Activated CD8-positive, alpha-beta memory T cell treated with anti-CD3 and anti-CD28 coated beads for 24 hours (primary cell): Measurements from ENCODE around the gene HEBP1.

ENCODE experiments used
- DNase-seq: peaks from one replicate; pipeline ENCODE4 v3.0.0-alpha.2; 2020

The HEBP1 gene

DNA sequence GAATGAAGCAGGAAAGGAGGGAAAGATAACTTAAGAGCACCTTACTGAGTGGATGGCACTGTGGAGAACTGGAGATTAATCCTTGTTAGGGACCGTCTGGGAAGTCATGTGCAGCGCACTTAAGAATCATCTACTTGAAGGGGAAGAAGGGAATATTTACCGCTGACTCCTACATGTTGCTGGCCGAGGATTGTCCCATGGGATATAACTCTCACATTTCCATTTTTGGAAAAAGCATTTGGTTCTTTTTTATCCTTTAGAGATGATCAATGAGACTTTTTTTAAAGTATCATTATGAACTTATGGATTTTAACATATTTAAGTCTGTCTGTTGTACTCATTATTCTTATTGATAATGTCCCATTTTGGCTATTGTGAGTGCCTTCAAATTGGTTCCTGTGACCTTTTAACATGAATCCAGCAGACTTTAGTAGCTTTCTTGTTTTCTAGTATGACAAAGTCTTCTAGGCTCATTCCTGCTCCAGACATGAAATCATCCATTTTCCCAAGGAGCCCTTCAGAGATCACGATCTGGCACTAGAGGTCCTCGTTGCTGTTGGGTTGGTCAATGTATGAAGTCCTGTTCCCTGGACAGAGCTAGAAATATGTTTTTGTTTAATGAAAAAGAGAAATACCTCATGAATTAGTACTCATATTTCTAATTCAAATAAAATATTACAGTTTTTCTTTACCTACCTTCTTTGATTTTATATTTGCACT, 23.9 kb upstream of the HEBP1 start:
- DNase-seq = no peak

DNA sequence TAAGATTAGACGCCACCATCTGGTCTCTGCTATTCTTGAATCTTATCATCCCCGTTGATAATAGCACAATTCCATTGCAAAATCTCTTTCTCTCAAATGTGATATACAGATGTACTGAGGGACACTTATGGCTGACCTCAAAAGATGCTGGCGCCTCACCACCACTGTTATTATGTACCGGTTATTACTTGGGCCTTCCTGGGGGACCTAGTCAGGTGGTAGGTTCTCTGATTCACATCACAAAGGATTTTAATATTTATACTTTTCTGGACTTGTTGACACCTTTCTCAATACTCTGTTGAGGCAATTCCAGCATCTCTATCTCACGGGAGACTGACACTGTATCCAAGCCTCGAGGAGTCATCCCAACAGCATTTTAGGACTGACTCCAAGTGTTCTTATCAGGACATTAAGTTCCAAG, 22.8 kb upstream of the HEBP1 start:
- DNase-seq = no peak

DNA sequence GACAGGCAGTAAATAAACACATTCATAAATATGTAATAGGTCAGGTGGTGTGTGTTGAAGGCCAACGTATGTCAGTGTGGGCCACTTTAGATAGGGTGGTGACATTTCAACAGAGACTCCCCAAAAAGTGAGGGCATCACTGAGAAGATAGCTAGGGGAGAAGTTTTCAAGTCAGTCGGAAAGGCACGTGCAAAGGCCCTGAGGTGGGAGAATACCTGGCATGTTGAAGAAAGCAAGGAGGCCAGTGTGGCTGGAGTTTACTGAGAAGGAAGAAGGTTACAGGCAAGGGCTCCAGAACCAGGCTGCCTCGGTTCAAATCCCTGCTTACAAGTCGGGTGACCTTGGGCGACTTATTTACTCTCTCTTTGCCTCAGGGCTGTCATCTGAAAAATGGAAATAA, 11.0 kb upstream of the HEBP1 start:
- no peak for DNase-seq

DNA sequence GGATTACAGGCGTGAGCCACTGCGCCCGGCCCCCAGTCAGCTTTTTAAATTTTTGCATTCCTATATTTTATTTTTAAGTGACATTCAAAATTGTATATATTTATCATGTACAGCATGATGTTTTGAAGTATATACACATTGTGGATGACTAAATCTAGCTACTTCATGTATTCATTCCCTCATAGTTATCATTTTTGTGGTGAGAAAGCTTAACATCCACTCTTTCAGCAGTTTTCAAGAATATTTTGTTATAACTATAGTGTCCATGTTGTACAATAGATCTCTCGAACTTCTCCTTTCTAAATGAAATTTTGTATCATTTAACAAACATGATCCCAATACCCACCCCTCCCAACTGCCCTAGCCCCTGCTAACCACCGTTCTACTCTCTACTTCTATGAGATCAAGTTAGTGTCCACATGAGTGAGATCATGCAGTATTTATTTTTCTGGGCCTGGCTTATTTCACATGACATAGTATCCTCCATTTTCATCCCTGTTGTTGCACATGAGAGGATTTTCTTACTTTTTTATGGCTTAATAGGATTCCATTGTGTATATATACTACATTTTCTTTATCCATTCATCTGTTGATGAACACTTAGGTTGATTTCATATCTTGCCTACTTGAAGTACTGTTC, 8.8 kb upstream of the HEBP1 start:
- DNase-seq = no peak

DNA sequence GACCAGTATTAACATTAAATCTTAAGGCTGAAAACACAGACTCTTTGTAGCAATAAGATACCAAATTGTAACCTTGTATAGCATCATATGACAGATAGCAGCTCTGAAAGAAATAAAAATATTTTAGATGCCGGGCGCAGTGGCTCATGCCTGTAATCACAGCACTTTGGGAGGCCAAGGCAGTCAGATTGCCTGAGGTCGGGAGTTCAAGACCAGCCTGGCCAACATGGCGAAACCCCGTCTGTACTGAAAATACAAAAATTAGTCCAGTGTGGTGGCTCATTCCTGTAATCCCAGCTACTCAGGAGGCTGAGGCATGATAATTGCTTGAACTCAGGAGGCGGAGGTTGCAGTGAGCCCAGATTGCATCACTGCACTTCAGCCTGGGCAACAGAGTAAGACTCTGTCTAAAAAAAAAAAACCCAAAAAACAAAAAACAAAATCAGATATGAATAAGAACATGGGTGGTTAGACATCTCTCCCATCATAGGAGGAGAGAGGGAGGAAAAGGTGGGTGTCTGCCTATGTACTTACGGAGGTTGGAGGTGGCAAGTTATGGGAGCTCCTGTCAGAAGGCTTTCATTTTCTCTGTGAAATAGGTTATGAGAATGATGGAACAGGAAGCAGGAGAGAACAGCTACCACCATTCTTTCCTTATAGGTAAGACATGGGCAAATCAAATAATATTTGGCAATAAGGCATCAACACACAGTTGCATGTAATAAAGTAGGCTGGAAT, 7.6 kb upstream of the HEBP1 start:
- no peak for DNase-seq

DNA sequence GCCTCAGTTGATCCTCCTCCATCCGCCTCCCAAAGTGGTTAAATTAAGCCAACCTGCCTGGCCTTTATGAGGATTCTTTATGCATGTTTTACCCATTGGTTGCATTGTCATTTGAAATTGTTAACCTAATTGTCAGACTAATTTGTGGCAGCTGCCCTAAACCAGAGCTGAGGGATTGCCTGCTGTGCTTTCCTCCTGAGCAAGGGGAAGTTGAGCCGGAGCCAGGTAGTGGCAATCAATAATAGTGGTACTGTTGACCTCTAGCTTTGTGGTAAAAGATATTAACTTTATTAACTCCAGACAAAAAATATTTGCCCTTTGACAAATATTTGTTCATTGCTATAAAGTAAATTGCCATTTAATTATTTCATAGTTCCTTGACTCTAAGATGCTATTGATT, 5.6 kb upstream of the HEBP1 start:
- no peak for DNase-seq

DNA sequence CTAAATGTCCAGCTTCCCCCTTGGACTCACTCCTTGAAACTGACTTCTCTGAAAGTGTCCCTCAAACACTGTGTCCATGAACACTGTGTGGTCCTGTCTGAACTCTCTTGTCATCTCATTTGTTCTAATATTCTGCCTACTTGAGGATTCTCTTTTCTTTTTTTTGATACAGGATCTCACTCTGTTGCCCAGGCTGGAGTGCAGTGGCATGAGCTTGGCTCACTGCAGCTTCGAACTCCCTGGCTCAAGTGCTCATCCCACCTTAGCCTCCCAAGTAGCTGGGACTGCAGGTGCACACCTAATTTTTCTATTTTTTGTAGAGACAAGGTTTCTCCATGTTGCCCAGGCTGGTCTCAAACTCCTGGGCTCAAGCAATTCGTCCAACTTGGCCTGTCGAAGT, 4.9 kb upstream of the HEBP1 start:
- no peak for DNase-seq

DNA sequence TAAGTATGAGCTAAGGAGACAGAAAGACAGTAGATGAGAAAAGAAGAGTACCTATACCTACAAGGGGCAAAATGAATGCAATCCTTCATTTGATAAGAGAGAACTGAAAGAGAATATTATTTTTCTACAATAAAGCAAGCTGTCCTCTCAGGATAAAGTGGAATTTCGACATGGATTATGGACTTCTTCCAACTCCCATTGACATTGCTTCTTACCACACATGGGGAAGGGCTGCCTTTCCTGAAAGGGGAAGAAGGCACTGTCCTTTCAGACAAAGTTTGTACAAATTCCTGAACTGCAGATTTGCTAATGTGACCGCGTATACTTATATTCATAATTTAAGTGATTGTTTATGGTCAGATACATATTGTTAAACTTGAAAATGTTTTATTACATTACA, 4.3 kb upstream of the HEBP1 start:
- DNase-seq = no peak

DNA sequence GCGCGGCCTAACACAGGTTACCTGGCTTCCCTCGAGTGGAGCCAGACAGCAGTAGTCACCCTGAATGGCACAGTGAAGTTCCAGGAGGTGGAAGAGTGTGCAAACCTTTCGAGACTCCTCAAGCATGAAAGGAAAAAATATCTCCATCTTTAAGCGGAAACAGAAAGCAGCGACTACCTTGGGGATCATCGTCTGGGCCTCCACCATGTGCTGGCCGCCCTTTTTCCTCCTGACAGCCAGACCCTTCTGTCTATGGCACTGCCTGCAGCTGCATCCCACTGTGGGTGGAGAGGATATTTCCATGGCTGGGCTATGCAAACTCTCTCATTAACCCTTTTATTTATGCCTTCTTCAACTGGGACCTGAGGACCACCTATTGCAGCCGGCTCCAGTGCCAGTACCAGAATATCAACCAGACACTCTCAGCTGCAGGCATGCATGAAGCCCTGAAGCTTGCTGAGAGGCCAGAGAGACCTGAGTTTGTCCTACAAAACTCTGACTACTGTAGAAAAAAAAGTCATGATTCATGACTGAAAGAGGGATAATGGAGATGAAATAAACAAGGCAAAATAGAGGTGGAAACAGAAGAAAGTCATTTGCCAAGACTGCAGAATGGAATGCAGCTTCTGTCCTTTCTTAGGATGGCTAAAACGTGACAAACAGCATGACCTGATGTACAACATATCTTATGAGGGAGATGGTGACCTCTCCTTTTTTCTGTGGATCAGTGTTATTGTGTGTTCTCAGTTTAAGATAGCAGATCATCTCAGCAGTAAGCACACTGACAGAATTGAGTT, 2.4 kb upstream of the HEBP1 start:
- no peak for DNase-seq

DNA sequence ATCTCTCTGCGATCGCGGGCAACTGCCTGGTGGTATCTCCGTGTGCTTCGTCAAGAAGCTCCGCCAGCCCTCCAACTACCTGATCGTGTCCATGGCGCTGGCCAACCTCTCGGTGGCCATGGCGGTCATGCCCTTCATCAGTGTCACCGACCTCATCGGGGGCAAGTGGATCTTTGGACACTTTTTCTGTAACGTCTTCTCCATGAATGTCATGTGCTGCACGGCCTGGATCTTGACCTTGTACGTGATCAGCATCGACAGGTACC, 1.6 kb upstream of the HEBP1 start:
- no peak for DNase-seq

DNA sequence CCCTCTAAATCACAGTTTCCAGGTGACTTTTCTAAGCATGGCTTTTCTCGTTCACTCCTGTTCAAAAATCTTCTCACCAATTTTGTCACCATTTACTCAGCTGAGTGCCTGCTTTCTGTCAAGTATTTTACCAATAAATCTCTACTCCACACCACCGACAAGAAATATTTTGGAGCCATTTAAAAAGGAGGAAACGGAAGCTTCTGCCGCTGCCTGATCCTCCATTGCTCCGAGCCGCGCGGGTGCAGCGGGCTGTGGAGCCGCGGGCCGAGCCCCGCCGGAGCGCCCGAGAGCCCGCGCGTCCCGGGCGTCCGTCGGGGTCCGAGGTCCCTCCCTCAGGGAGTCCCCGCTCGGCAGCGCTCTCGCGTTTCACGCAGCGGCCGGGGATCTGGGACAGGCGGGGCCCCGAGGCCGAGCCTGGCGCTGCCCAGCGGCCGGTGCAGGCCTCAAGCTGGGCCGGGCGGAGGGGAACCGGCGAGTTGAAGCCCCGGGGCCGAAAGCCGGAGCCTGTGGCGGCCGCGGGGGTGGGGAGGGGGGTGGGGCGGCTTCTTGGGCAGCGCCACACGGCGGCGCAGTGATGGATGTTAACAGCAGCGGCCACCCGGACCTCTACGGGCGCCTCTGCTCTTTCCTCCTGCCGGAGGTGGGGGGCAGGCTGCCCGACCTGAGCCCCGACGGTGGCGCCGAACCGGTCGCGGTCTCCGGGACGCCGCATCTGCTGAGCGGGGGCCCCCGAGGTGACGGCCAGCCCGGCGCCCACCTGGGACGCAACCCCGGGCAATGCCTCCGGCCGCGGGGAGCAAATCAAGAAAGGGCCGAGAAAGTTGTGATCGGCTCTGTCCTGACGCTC, 1.1 kb upstream of the HEBP1 start:
- DNase-seq = peak; percentile 80

DNA sequence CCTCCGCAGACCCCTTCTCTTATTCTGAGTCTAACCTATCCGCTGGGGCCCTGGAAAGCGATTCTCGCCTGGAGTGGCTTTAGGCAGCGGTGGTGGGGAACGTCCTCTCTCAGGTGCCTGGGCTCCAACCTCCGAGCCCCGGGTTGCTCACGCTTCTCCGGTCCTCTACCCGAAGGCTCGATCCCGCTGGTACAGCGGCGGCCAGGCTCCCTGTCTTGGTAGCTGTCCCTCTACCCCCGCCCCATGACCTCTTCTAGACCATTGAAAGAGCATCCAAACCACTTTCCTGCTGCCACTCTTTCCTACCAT, 505 bp upstream of the HEBP1 start:
- DNase-seq = no peak

DNA sequence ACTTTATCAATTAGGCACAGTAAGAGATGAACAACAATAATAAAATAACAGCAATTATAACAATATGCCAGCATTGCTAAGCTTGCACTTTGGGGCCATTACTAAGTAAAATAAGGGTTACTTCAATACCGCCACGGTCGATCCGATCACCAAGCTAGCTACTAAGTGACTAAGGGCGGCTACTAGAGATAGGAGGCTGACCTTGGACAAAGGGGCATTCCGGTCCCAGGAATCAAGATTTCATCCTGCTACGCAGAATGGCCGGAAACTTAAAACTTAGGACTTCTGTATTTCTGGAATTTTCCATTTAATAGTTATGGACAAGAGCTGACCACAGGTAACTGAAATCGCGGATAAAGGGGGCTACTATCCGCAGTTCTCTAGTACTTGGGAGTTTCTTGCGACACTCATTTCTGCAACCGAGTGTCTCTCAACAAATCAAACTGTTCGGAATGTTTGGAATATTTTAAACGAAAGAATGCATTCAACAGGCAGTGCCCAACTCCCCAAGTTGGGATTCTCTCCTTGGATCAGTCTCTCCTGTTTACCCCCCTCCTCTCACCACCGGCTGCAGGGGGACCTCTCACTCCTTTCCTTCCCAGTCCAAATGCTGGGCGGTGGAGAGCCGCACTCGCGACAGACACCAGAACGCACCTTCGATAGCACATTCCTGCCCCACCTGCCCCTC, 650 bp downstream of the HEBP1 start:
- no peak for DNase-seq

DNA sequence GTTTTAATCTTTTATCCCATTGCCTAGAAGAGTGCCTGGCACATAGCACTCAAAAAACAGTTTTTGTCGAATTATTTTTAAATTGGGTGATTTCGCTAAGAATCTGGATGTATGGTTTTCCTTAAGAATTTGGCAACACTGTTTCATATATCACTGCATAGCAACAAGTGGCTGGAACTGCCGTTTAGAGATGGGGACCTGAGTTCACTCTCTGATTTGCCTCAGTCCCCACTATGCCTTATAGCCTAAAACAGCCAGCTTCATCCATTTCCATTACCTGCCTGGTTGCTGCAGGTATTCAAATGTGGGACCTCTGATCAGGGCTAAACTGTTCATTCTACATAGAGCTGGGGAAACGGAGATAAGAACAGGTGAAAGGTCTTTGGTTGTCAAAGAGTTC, 1.8 kb downstream of the HEBP1 start:
- no peak for DNase-seq

DNA sequence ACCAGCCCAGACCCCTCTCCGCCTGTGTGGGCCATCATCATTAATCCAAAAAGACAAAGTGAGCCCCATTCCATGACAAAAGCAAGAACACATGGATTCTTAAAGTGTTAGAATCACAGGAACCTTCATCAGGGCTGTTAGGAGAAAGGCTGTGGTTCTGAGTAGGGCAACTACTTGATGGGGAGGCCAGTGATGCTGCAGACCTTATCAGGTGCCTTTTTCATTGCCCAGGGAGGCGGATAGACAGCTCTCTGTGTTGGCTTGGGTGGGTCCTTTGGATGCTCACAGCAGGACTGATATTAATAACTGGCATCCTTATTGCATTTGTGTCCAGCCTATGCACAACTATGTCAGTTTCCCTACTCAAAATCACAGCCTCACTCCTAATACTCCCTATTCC, 2.3 kb downstream of the HEBP1 start:
- no peak for DNase-seq

DNA sequence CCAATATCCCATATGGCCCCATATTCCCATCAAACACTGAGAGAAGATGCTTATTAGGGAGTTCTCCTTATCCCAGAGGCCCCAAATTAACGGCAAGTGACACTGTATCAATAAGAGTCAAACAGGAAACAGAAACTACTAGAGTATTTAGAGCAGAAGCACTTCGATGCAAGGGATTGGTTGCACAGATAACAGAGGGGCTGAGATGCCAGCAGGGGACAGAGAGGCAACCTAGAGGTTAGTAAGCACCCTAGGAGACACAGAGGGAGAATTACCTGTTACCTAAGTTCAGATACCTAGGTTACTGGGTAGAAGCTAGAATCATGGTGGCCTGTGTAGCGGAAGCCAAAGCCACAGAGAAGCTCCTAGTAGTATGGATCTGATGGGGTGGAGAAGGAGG, 2.9 kb downstream of the HEBP1 start:
- DNase-seq = no peak

DNA sequence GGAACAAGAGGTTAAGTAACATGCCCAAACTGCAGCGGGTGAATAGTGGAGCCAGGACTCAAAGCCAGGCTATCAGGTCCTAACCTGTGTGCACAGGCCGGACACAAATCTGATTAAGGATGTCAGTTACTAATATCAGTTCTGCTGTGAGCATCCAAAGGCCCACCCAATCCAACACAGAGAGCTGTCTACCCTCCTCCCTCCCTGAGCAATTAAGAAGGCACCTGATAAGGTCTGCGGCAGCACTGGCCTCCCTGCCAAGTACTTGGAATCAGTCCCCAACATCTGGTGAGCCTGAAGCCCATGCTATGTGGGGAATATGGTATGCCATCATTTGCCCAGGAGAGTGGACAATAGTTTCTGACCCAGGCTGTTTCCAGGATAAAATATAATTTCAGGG, 3.9 kb downstream of the HEBP1 start:
- DNase-seq = no peak

DNA sequence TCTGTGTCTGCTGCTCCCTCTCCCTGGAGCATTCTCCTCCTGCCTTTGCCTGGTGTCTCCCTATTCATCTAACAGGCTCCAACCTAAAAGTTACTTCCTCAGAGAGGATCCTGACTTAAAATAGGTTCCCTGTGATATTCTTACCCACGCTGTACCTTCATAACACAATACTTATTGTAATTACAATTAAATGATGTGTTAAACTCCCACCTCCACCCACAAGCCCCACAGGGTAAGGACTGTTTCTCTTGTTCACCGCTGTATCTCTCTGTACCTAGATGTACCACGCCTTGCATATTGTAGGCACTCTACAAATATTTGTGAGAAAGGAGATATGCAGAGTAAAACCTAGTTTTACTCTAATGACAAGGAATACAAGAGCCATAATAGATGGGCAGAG, 5.0 kb downstream of the HEBP1 start:
- no peak for DNase-seq

DNA sequence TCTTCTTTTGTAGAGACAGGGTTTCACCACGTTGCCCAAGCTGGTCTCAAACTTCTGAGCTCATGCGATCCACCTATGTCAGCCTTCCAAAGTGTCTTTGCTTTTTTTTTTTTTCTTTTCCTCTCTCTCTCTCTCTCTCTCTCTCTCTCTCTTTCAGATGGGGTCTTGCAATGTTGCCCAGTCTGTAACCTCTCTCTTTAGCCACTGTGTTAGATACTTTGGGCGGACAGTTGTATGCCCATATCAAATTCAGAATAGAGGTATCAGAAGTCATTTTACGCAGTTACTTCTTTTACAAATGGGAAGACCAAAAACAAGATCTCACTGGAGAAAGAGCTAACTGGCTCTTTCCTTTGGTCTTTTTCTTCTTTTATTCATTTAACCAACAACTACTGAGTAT, 6.7 kb downstream of the HEBP1 start:
- DNase-seq = no peak

DNA sequence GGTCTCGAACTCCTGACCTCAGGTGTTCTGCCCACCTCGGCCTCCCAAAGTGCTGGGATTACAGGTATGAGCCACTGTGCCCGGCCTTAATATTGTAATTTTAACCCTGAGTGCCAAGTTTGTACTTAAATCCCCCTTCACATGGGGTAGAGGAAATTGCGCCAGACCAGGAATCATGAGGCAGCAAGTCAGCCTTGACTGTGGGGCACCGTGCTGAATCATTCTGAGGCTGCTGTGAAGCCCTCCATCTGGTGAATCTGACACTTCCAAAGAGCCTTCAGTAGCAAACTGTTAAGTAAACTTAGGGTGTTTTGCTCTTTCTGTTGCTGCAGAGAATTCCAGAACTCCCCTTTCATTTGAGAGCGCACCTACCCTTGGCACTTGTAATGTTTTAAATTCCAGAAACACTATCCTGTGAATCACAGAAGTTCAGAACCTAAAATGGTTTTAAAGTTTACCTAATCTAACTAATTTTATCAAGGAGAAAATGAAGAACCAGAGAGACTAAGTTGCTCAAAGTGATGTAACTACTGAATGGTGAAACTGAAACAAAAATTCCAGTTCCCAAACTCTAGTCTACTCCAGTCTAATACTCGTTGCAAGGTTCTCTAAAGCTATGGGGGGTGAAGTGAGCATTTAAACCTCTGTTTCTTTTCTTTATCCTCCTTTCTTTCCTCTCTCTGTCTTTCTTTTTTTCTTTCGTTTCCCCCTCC, 7.5 kb downstream of the HEBP1 start:
- DNase-seq = no peak

DNA sequence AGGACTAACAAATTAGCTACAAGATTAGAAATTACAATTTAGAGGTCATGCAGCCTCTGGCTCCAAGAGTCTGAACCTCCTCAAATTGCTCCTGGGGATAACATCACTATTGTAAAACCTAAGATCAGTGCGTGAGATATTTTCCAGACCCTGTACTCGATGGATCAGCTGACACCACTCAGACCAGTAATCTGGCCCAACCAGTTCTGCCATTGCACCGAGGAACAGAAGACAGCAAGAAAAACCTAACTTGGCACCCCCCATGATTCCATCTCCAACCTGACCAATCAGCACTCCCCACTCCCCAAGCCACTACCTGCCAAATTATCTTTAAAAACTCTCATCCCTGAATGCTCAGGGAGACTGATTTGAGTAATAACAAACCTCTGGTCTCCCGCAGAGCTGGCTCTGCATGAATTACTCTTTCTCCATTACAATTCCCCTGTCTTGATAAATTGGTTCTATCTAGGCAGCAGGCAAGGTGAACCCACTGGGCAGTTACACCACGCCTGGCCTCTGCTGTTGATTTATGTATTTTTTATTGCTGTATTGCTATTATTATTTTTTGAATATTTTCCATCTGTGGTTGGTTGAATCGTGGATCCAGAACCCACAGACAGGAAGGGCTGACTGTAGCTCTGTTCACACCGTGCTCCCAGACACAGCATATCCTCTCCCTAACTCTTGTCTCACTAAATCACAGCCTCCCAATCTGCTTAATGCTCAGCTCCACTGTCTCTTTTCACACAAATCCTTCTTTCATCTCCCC, 9.2 kb downstream of the HEBP1 start:
- no peak for DNase-seq
